ENCODE measurements around the gene KLHL29.

DNA sequence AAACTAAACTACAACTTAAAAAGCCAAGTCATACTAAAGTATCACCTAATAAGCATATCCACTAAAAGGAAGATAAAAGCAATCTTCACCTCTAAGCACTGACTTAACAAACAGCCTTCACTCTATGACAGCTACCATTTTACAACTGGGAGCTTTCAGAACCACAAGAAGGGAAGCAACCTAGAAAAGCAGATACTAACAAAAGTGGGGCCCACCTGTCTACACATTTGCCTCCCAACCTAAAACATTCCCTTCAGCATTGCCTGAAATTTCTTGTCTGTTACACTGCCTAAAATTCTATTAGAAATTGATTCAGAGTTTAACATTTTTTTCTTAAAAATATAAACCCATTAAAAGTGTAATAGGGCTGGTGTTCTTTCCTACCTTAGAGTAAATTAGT lies 370.0 kb downstream of the KLHL29 start:
- no peak for TF ChIP-seq EZH2 (IDR thresholded peaks at IDR 0.05; ENCODE audit: insufficient read depth, low read length)
- TF ChIP-seq, protein P1, sequence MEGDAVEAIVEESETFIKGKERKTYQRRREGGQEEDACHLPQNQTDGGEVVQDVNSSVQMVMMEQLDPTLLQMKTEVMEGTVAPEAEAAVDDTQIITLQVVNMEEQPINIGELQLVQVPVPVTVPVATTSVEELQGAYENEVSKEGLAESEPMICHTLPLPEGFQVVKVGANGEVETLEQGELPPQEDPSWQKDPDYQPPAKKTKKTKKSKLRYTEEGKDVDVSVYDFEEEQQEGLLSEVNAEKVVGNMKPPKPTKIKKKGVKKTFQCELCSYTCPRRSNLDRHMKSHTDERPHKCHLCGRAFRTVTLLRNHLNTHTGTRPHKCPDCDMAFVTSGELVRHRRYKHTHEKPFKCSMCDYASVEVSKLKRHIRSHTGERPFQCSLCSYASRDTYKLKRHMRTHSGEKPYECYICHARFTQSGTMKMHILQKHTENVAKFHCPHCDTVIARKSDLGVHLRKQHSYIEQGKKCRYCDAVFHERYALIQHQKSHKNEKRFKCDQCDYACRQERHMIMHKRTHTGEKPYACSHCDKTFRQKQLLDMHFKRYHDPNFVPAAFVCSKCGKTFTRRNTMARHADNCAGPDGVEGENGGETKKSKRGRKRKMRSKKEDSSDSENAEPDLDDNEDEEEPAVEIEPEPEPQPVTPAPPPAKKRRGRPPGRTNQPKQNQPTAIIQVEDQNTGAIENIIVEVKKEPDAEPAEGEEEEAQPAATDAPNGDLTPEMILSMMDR (IDR thresholded peaks at IDR 0.05; ENCODE audit: insufficient read depth, low read depth, low read length) = no peak
